Measurements from ENCODE around the gene TOR1A. TPM values are rescaled to one million over a fixed set of nuclear protein-coding genes. Genes with fewer than 3 reads are reported as not detected.
A peak's percentile ranks its signal among the peaks of the same experiment; 100 is the strongest.

TOR1A gene
- total RNA-seq, 1 experiment from 2014 or later = 29.8 TPM

GRCh38 chr9:129775448-129775798 lies 48.5 kb downstream of the TOR1A start:
- DNase-seq = no peak
- peaks cover 33% of the 10 kb centered on the region for H3K4me1 ChIP-seq (ENCODE audit: insufficient read depth, low read length)
- H3K9me3 ChIP-seq (ENCODE audit: low read length) = no peaks in the 10 kb centered on the region
- no peak overlapping the region for H3K4me3 ChIP-seq (ENCODE audit: low read length)
- 0 out of 2 replicates have a peak overlapping the region, but pooled peaks have one; percentile 3 for H3K27ac ChIP-seq (ENCODE audit: low read length)
- H2AFZ ChIP-seq (ENCODE audit: low read length) = no peak overlapping the region
- intact Hi-C loops (cut with micrococcal nuclease) = no loop called here
- H3K27me3 ChIP-seq (ENCODE audit: low read length) = no peaks in the 10 kb centered on the region
- TF ChIP-seq EZH2phosphoT487 (IDR thresholded peaks at IDR 0.05; ENCODE audit: borderline replicate concordance, low read length) (no peak), EZH2 (IDR thresholded peaks at IDR 0.05; ENCODE audit: low read length, unreplicated experiment) (no peak), CTCF (conservative IDR thresholded peaks at IDR 0.05; ENCODE audit: low read depth, low read length) (no peak)
- H3K4me2 ChIP-seq (ENCODE audit: low read length) = no peak overlapping the region
- no peak overlapping the region for H3K9ac ChIP-seq (ENCODE audit: low read length)
- no peaks in the 10 kb centered on the region for H3K79me2 ChIP-seq (ENCODE audit: low read length)
- H3K36me3 ChIP-seq (ENCODE audit: low read depth, low read length) = no peaks in the 10 kb centered on the region
- no peaks in the 10 kb centered on the region for H3F3A ChIP-seq (ENCODE audit: low read length, unreplicated experiment)
- ChIA-PET POLR2A (ENCODE audit: unreplicated experiment) (no interaction called here), CTCF (no interaction called here)
- H4K20me1 ChIP-seq (ENCODE audit: low read length) = no peaks in the 10 kb centered on the region
- ATAC-seq = no peak
- no TSS peak for BruUV-seq (replicated peaks)
- H3K9me2 ChIP-seq (replicated peaks; ENCODE audit: low read length) = no peaks in the 10 kb centered on the region

- H3K4me1 ChIP-seq (ENCODE audit: insufficient read depth, low read length) = peaks cover 33% of the 10 kb centered on the region
- no peaks in the 10 kb centered on the region for H3K27me3 ChIP-seq (ENCODE audit: low read length)
- no peak overlapping the region for H2AFZ ChIP-seq (ENCODE audit: low read length)
- DNase-seq = no peak
- H3K9me3 ChIP-seq (ENCODE audit: low read length) = no peaks in the 10 kb centered on the region
- H3K4me2 ChIP-seq (ENCODE audit: low read length) = no peak overlapping the region
- no peak overlapping the region for H3K4me3 ChIP-seq (ENCODE audit: low read length)
- ChIA-PET POLR2A (ENCODE audit: unreplicated experiment) (no interaction called here), CTCF (no interaction called here)
- H3K36me3 ChIP-seq (ENCODE audit: low read depth, low read length) = no peaks in the 10 kb centered on the region
- H3K9me2 ChIP-seq (replicated peaks; ENCODE audit: low read length) = no peaks in the 10 kb centered on the region
- 0 out of 2 replicates have a peak overlapping the region, but pooled peaks have one; percentile 3 for H3K27ac ChIP-seq (ENCODE audit: low read length)
- ATAC-seq = no peak
- no peaks in the 10 kb centered on the region for H3F3A ChIP-seq (ENCODE audit: low read length, unreplicated experiment)
- H3K79me2 ChIP-seq (ENCODE audit: low read length) = no peaks in the 10 kb centered on the region
- no peaks in the 10 kb centered on the region for H4K20me1 ChIP-seq (ENCODE audit: low read length)
- TF ChIP-seq EZH2phosphoT487 (IDR thresholded peaks at IDR 0.05; ENCODE audit: borderline replicate concordance, low read length) (no peak), EZH2 (IDR thresholded peaks at IDR 0.05; ENCODE audit: low read length, unreplicated experiment) (no peak), CTCF (conservative IDR thresholded peaks at IDR 0.05; ENCODE audit: low read depth, low read length) (no peak)
- BruUV-seq (replicated peaks) = no TSS peak
- intact Hi-C loops (cut with micrococcal nuclease) = no loop called here
- no peak overlapping the region for H3K9ac ChIP-seq (ENCODE audit: low read length)
Measured at GRCh38 chr9:129774791-129775447, 49.0 kb downstream of the TOR1A start.

DNA sequence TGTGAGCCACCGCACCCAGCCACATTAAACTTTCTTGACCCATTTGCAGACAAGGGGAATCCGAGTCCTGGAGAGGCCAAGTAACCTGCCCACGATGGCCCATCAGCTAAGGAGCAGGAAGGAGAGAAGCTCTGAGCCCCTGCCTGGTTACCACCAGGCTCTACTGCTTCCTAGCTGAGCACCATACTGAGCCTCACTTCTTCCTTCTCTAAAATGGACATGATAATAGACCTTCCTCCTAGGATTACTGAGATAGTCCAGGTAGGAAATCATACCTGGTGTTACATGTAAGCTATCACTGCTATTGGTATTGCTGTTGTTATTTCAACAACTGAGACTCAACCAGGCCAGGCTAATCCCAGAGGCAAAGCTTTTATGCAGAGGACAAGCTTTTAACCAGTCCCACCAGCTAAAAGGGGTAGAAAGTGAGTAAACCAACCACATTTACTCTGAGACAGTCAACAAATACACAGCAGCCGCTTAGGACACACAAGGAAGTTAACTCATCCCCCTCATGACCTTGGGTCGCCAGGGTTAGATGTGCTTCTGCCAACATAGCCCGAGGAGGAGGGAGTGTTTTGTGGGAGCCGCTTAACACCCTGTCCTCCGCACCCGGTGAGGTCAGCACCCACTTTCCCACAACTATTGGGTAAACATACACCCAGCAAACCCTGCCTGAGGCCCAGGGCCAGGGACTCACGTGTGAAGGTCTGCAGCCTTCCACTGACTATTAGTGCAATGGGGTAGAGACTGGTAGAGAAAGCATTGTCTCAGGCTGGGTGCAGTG lies 50.5 kb downstream of the TOR1A start:
- ChIA-PET CTCF (no interaction called here), POLR2A (ENCODE audit: unreplicated experiment) (interaction anchor here (0.6 kb wide), 1 partner anchor 88 kb away, joined by 4 read pairs; no protein-coding TSS in a partner anchor)
- Histone ChIP-seq H3K9me3 (ENCODE audit: low read length) (no peaks in the 10 kb centered on the region), H3K9ac (ENCODE audit: low read length) (peak overlapping the region; percentile 61), H3K27ac (ENCODE audit: low read length) (peak overlapping the region; percentile 83), H3K4me1 (ENCODE audit: insufficient read depth, low read length) (peaks cover 32% of the 10 kb centered on the region), H3K27me3 (ENCODE audit: low read length) (no peaks in the 10 kb centered on the region), H3K4me2 (ENCODE audit: low read length) (peak overlapping the region; percentile 47), H4K20me1 (ENCODE audit: low read length) (no peaks in the 10 kb centered on the region), H3K36me3 (ENCODE audit: low read depth, low read length) (no peaks in the 10 kb centered on the region), H3K4me3 (ENCODE audit: low read length) (no peak overlapping the region), H3F3A (ENCODE audit: low read length, unreplicated experiment) (no peaks in the 10 kb centered on the region), H2AFZ (ENCODE audit: low read length) (no peak overlapping the region), H3K9me2 (replicated peaks; ENCODE audit: low read length) (no peaks in the 10 kb centered on the region), H3K79me2 (ENCODE audit: low read length) (no peaks in the 10 kb centered on the region)
- peak; percentile 33 for ATAC-seq
- TF ChIP-seq EZH2 (IDR thresholded peaks at IDR 0.05; ENCODE audit: low read length, unreplicated experiment) = no peak
- peak; percentile 87 for DNase-seq
- no TSS peak for BruUV-seq (replicated peaks)
- intact Hi-C loops (cut with micrococcal nuclease) = no loop called here

Data from PC-3 (cell line).